Bronchial epithelial cell (primary cell): Measurements from ENCODE around the gene SALL3. TPM values are rescaled to one million over a fixed set of nuclear protein-coding genes. Genes with fewer than 3 reads are reported as not detected.

Experiments used
- total RNA-seq: library from RNA; depleted of rRNA; stranded (reverse); fragments of >200 nt; gene quantifications from 2 replicates; pipeline ENCODE4 v1.2.1, GENCODE V29; 2014

The SALL3 gene
- total RNA-seq, 1 donor from 2014 or later = not detected

Other genes starting within 250 kb of the SALL3 start
- 10.8 and 24.1 TPM in 2 replicates for gene ATP9B, start 89.6 kb downstream of the SALL3 start, total RNA-seq